Pulmonary artery endothelial cell (primary cell): ENCODE results near the gene RNF213. TPM values are rescaled to one million over a fixed set of nuclear protein-coding genes. Genes with fewer than 3 reads are reported as not detected.
"Not testable (repeated sequence)": the region's sequence is repeated elsewhere in the genome, so short reads cannot be mapped to it uniquely, and the experiment has no call there.

Source experiments
- DNase-seq: peaks from one replicate; pipeline ENCODE4 v3.0.0-alpha.2; 2011; ENCODE audit warnings: low read depth, low spot score
- total RNA-seq: library from RNA; depleted of rRNA; stranded (reverse); fragments of >200 nt; gene quantifications from 2 replicates; pipeline ENCODE4 v1.2.3, GENCODE V29; 2014

The RNF213 gene
- total RNA-seq, 1 donor from 2014 or later: 94.8 TPM

GRCh38 chr17:80291691-80292487 is 31.2 kb downstream of the RNF213 start:
- no peak for DNase-seq

- DNase-seq: no peak
These were observed 31.9 kb downstream of the RNF213 start for GRCh38 chr17:80292521-80292971.

GRCh38 chr17:80294210-80294609 is 33.6 kb downstream of the RNF213 start:
- no peak for DNase-seq

GRCh38 chr17:80294653-80295052 is 34.0 kb downstream of the RNF213 start:
- DNase-seq: no peak

GRCh38 chr17:80295146-80295545 is 34.5 kb downstream of the RNF213 start:
- DNase-seq: no peak

- DNase-seq: no peak
These were observed 34.9 kb downstream of the RNF213 start for GRCh38 chr17:80295559-80295958.

GRCh38 chr17:80296221-80296620 is 35.6 kb downstream of the RNF213 start:
- no peak for DNase-seq

GRCh38 chr17:80297996-80298560 is 37.4 kb downstream of the RNF213 start:
- no peak for DNase-seq

GRCh38 chr17:80299350-80300100 is 38.9 kb downstream of the RNF213 start:
- DNase-seq: not testable (repeated sequence)

GRCh38 chr17:80300756-80301155 is 40.1 kb downstream of the RNF213 start:
- not testable (repeated sequence) for DNase-seq

- no peak for DNase-seq
These were observed 43.2 kb downstream of the RNF213 start for GRCh38 chr17:80303824-80304223.

- DNase-seq: no peak
These were observed 47.5 kb downstream of the RNF213 start for GRCh38 chr17:80307994-80308691.

- no peak for DNase-seq
These were observed 48.3 kb downstream of the RNF213 start for GRCh38 chr17:80308692-80309517.

GRCh38 chr17:80311216-80311827 is 50.7 kb downstream of the RNF213 start:
- DNase-seq: no peak

- DNase-seq: no peak
These were observed 52.0 kb downstream of the RNF213 start for GRCh38 chr17:80312621-80313135.

GRCh38 chr17:80313160-80313829 is 52.6 kb downstream of the RNF213 start:
- no peak for DNase-seq

- not testable (repeated sequence) for DNase-seq
These were observed 53.3 kb downstream of the RNF213 start for GRCh38 chr17:80313946-80314345.

- no peak for DNase-seq
These were observed 55.0 kb downstream of the RNF213 start for GRCh38 chr17:80315517-80316182.

- no peak for DNase-seq
These were observed 55.8 kb downstream of the RNF213 start for GRCh38 chr17:80316431-80316830.
